ENCODE data around the gene MALAT1. TPM values are rescaled to one million over a fixed set of nuclear protein-coding genes. Genes with fewer than 3 reads are reported as not detected.

MALAT1 gene
- total and polyA plus RNA-seq, 2 of the 8 experiments (the other 6 are each of a cell fraction or from before 2014, with no cell fraction given), result 115 to 984 TPM

GRCh38 chr11:65501472-65502273 lies 2.8 kb downstream of the MALAT1 start:
- H3K4me2 ChIP-seq (ENCODE audit: insufficient read depth in 1 of 2, low read depth in 2 of 2, low read length in 2 of 2), result peak overlapping the region; percentile 75 to 90
- no peak overlapping the region for H2BK15ac ChIP-seq (ENCODE audit: low read length)
- no peak overlapping the region for H3K18ac ChIP-seq (ENCODE audit: extremely low read depth, low read length)
- no peak overlapping the region for H3K4ac ChIP-seq (replicated peaks; ENCODE audit: insufficient read length, low read depth, low read length)
- no peak overlapping the region for H4K91ac ChIP-seq (replicated peaks; ENCODE audit: insufficient read length, low read length)
- no peaks in the 10 kb centered on the region for H3K79me1 ChIP-seq (ENCODE audit: low read depth, low read length)
- no peak overlapping the region for H3K23ac ChIP-seq (ENCODE audit: insufficient read length)
- no peak overlapping the region for H2BK120ac ChIP-seq (replicated peaks; ENCODE audit: low read depth, low read length)
- H2AFZ ChIP-seq (ENCODE audit: low read length), result no peak overlapping the region
- no peak overlapping the region for H4K8ac ChIP-seq (ENCODE audit: extremely low read depth, insufficient read depth, low read length)
- H2AK5ac ChIP-seq (ENCODE audit: low read depth, low read length), result no peak overlapping the region
- CTCF ChIA-PET (ENCODE audit: partially characterized antibody), result interaction anchor here (1.0 to 29.0 kb wide), 9 partner anchors 7 to 123 kb away, joined by 3 to 809 read pairs (median 4); partner anchors contain the start of gene MALAT1
- peaks cover 39 to 68% (median 52%) of the 10 kb centered on the region in 4 experiments for H3K36me3 ChIP-seq (ENCODE audit: control insufficient read depth in 2 of 4, insufficient read depth in 4 of 4, low read length in 3 of 4)
- H2BK12ac ChIP-seq (ENCODE audit: low read depth, low read length), result no peak overlapping the region
- no peak overlapping the region for H2BK20ac ChIP-seq (ENCODE audit: low read length)
- no peak overlapping the region for H3K14ac ChIP-seq (ENCODE audit: insufficient read length)
- WGBS, 2 experiments (ENCODE audit: extremely low coverage in 1 of 2, insufficient coverage in 1 of 2, insufficient read length in 1 of 2, insufficient replicate concordance in 2 of 2, low coverage in 1 of 2, low lambda C conversion rate in 2 of 2, missing lambda C conversion rate in 1 of 2), result 12% methylated on average over 3 of the region's 3 CpGs; no CpG with 5 or more reads in 1 of the 2 experiments
- H3K9me3 ChIP-seq (ENCODE audit: insufficient read depth in 2 of 2, low read depth in 1 of 2, low read length in 1 of 2), result no peaks in the 10 kb centered on the region
- peaks cover 53 to 88% of the 10 kb centered on the region in 2 experiments for H3K79me2 ChIP-seq (ENCODE audit: control insufficient read depth in 1 of 2, insufficient read depth in 2 of 2, low read length in 2 of 2)
- no peak overlapping the region for H2BK5ac ChIP-seq (ENCODE audit: low read depth, low read length)
- no peak overlapping the region for H4K5ac ChIP-seq (ENCODE audit: insufficient read length, low read depth, low read length)
- H3K4me1 ChIP-seq (replicated peaks in 1 of 4; ENCODE audit: control insufficient read depth in 3 of 4, insufficient read depth in 4 of 4, low read length in 3 of 4), result peaks cover 4 to 9% (median 7%) of the 10 kb centered on the region in 4 experiments; a peak in 6 of 7 replicates
- FAIRE-seq (no peak), DNase-seq (ENCODE audit: low read depth in 1 of 2, low spot score in 2 of 2) (no peak)
- peak overlapping the region; percentile 43 to 99 (median 92) for H3K9ac ChIP-seq (replicated peaks in 1 of 4; ENCODE audit: extremely low read depth in 1 of 4, low read depth in 3 of 4, low read length in 3 of 4)
- peaks cover 45 to 52% of the 10 kb centered on the region in 2 experiments for H4K20me1 ChIP-seq (replicated peaks in 1 of 2; ENCODE audit: control insufficient read depth in 1 of 2, insufficient read depth in 2 of 2, low read length in 2 of 2)
- peak overlapping the region; percentile 93 to 100 (median 98) for H3K4me3 ChIP-seq (ENCODE audit: extremely low read depth in 1 of 4, insufficient read depth in 2 of 4, low read depth in 3 of 4, low read length in 4 of 4)
- POLR2A ChIA-PET (ENCODE audit: partially characterized antibody), result interaction anchor here (0.6 to 29.8 kb wide), 32 partner anchors 6 to 1584 kb away, joined by 3 to 1569 read pairs (median 5); partner anchors contain the start of genes CDC42EP2, FRMD8, MALAT1 and NEAT1
- peaks cover 15% of the 10 kb centered on the region for H3K23me2 ChIP-seq (ENCODE audit: low read depth, low read length)
- peak overlapping the region; percentile 13 for H3K56ac ChIP-seq (replicated peaks; ENCODE audit: insufficient read length, low read depth, low read length)
- no peak overlapping the region for H3K27ac ChIP-seq (ENCODE audit: low read depth, low read length)
- H3K27me3 ChIP-seq (replicated peaks in 1 of 4; ENCODE audit: control insufficient read depth in 3 of 4, extremely low read depth in 1 of 4, insufficient read depth in 3 of 4, low read length in 3 of 4), result no peaks in the 10 kb centered on the region
- TF ChIP-seq SP4 (IDR thresholded peaks at IDR 0.05; ENCODE audit: low read length) (0 out of 2 replicates have a peak, but pooled peaks have one; percentile 30), TAF7 (optimal IDR thresholded peaks at IDR 0.05; ENCODE audit: borderline replicate concordance, low read depth, low read length) (peak; percentile 87), CBX8 (IDR thresholded peaks at IDR 0.05; ENCODE audit: borderline replicate concordance, low read depth, low read length) (no peak), E2F6 (IDR thresholded peaks at IDR 0.05) (no peak), SP1 (IDR thresholded peaks at IDR 0.05; ENCODE audit: low read depth, low read length) (peak; percentile 35; the same call in 1 of the 2 replicates), POLR2AphosphoS5 (IDR thresholded peaks at IDR 0.05; ENCODE audit: low read depth, low read length) (peak; percentile 96), KDM4A (IDR thresholded peaks at IDR 0.05; ENCODE audit: low read depth, low read length, severe bottlenecking) (no peak), NRF1 (IDR thresholded peaks at IDR 0.05; ENCODE audit: low read depth, low read length) (no peak; the same call in 1 of the 2 replicates), JUND (IDR thresholded peaks at IDR 0.05; ENCODE audit: low read length) (no peak), RBBP5 (IDR thresholded peaks at IDR 0.05; ENCODE audit: borderline replicate concordance, low read depth, low read length) (no peak), TAF1 (IDR thresholded peaks at IDR 0.05; ENCODE audit: low read depth, low read length) (peak; percentile 8; the same call in 1 of the 2 replicates), KDM5A (IDR thresholded peaks at IDR 0.05; ENCODE audit: low read length) (no peak)
